Vagina (tissue), 2 donors: ENCODE measurements around the gene DACH1.

Source experiments
- CTCF ChIP-seq, 3 experiments: fragments of 450-650 bp in 2 of 3; fragments of 200-600 bp in 1 of 3; sonication (generic) in 1 of 3; IDR thresholded peaks; one replicate each; pipeline ENCODE4 v1.5.1; 2017 to 2019; ENCODE audit warnings: antibody characterized with exemption in 3 of 3, mild to moderate bottlenecking in 2 of 3, moderate library complexity in 2 of 3
- POLR2A ChIP-seq, 2 donors: fragments of 450-650 bp; IDR thresholded peaks; one replicate each; pipeline ENCODE4 v1.6.1; 2017; ENCODE audit warnings: antibody characterized with exemption in 2 of 2, mild to moderate bottlenecking in 2 of 2, moderate library complexity in 2 of 2

- TF ChIP-seq CTCF (IDR thresholded peaks at IDR 0.05) (no peak), POLR2A (IDR thresholded peaks at IDR 0.05) (no peak)
Measured at GRCh38 chr13:71412231-71412630, 454.8 kb downstream of the DACH1 start.
